ENCODE measurements around the gene TAF5L. TPM values are rescaled to one million over a fixed set of nuclear protein-coding genes. Genes with fewer than 3 reads are reported as not detected.

TAF5L gene
- total and polyA plus RNA-seq, 4 experiments from 2014 or later: 4.3 to 21.3 (median 13.9) TPM

GRCh38 chr1:229613938-229614337 lies 12.0 kb downstream of the TAF5L start:
- Mint-ChIP-seq H3K27ac (no peak overlapping the region), H3K36me3 (peaks cover 48 to 54% of the 10 kb centered on the region in 2 donors), H3K27me3 (no peaks in the 10 kb centered on the region), H3K9me3 (no peaks in the 10 kb centered on the region), H3K4me3 (no peak overlapping the region), H3K4me1 (peaks cover 11 to 25% (median 15%) of the 10 kb centered on the region in 4 donors)
- Histone ChIP-seq H3K9me3 (ENCODE audit: control insufficient read depth in 1 of 2, low read length in 2 of 2) (no peaks in the 10 kb centered on the region), H3K4me3 (ENCODE audit: low read length in 2 of 2) (no peak overlapping the region), H3K4me1 (ENCODE audit: insufficient read depth, low read length) (no peaks in the 10 kb centered on the region), H3K27me3 (ENCODE audit: insufficient read depth, low read length) (no peaks in the 10 kb centered on the region), H3K27ac (ENCODE audit: low read depth, low read length) (no peak overlapping the region), H3K36me3 (ENCODE audit: insufficient read depth, low read length) (peaks cover 40% of the 10 kb centered on the region)
- CTCF ChIA-PET (ENCODE audit: partially characterized antibody): no interaction called here
- POLR2A ChIA-PET (ENCODE audit: partially characterized antibody): no interaction called here
- no peak for DNase-seq
- intact Hi-C loops (cut with micrococcal nuclease): no loop called here

DNA sequence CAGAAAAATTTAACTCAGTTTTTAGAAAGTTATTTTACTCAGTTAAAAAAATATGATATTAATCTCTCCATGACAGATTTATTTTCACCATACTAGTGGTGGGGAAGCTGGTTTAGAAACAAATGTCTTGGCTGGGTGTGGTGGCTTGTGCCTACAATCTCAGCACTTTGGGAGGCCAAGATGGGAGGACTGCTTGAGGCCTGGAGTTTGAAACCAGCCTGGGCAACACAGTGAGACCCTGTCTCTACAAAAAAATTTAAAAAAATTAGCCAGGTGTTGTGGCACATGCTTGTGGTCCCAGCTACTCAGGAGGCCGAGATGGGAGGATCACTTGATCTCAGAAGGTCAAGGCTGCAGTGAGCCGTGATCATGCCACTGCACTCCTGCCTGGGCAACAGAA lies 17.3 kb downstream of the TAF5L start:
- Mint-ChIP-seq H3K27ac (peak overlapping the region in 1 of 7 donors; percentile 27), H3K36me3 (peaks cover 70 to 90% of the 10 kb centered on the region in 2 donors)
- CTCF ChIA-PET (ENCODE audit: partially characterized antibody): no interaction called here

GRCh38 chr1:229607370-229607769 lies 18.6 kb downstream of the TAF5L start:
- POLR2A ChIA-PET (ENCODE audit: partially characterized antibody): no interaction called here

More for the DNA sequence above, 17.3 kb downstream of the TAF5L start:
- Mint-ChIP-seq H3K9me3 (peaks cover 0 to 2% (median 0%) of the 10 kb centered on the region in 8 donors), H3K4me3 (no peak overlapping the region), H3K4me1 (peaks cover 0 to 2% (median under 1%) of the 10 kb centered on the region in 4 donors), H3K27me3 (no peaks in the 10 kb centered on the region)
- no peak for DNase-seq
- intact Hi-C loops (cut with micrococcal nuclease): no loop called here
- Histone ChIP-seq H3K36me3 (ENCODE audit: insufficient read depth, low read length) (peaks cover 56% of the 10 kb centered on the region), H3K27ac (ENCODE audit: low read depth, low read length) (no peak overlapping the region), H3K4me3 (ENCODE audit: low read length in 2 of 2) (no peak overlapping the region), H3K4me1 (ENCODE audit: insufficient read depth, low read length) (no peaks in the 10 kb centered on the region), H3K9me3 (ENCODE audit: control insufficient read depth in 1 of 2, low read length in 2 of 2) (no peaks in the 10 kb centered on the region), H3K27me3 (ENCODE audit: insufficient read depth, low read length) (no peaks in the 10 kb centered on the region)
- POLR2A ChIA-PET (ENCODE audit: partially characterized antibody): no interaction called here

GRCh38 chr1:229603371-229604005 lies 22.4 kb downstream of the TAF5L start:
- H3K4me1 ChIP-seq (ENCODE audit: insufficient read depth, low read length): no peaks in the 10 kb centered on the region
- Mint-ChIP-seq H3K9me3 (peaks cover 0 to 2% (median 0%) of the 10 kb centered on the region in 8 donors), H3K4me1 (peaks cover 0 to 9% (median 5%) of the 10 kb centered on the region in 4 donors), H3K27ac (no peak overlapping the region), H3K27me3 (no peaks in the 10 kb centered on the region), H3K36me3 (peaks cover 42 to 80% of the 10 kb centered on the region in 2 donors), H3K4me3 (no peak overlapping the region)
- H3K36me3 ChIP-seq (ENCODE audit: insufficient read depth, low read length): peaks cover 36% of the 10 kb centered on the region
- intact Hi-C loops (cut with micrococcal nuclease): no loop called here
- CTCF ChIA-PET (ENCODE audit: partially characterized antibody): no interaction called here
- no peaks in the 10 kb centered on the region for H3K9me3 ChIP-seq (ENCODE audit: control insufficient read depth in 1 of 2, low read length in 2 of 2)
- POLR2A ChIA-PET (ENCODE audit: partially characterized antibody): no interaction called here
- DNase-seq: no peak
- H3K4me3 ChIP-seq (ENCODE audit: low read length in 2 of 2): no peak overlapping the region
- no peak overlapping the region for H3K27ac ChIP-seq (ENCODE audit: low read depth, low read length)
- no peaks in the 10 kb centered on the region for H3K27me3 ChIP-seq (ENCODE audit: insufficient read depth, low read length)

More at GRCh38 chr1:229607370-229607769, 18.6 kb downstream of the TAF5L start:
- Mint-ChIP-seq H3K4me1 (peaks cover 0 to 4% (median 0%) of the 10 kb centered on the region in 4 donors), H3K4me3 (no peak overlapping the region), H3K36me3 (peaks cover 63 to 90% of the 10 kb centered on the region in 2 donors), H3K9me3 (peaks cover 0 to 2% (median 0%) of the 10 kb centered on the region in 8 donors), H3K27ac (peak overlapping the region in 2 of 7 donors; percentile 43 to 63), H3K27me3 (no peaks in the 10 kb centered on the region)
- DNase-seq: no peak
- H3K4me3 ChIP-seq (ENCODE audit: low read length in 2 of 2): no peak overlapping the region
- no peak overlapping the region for H3K27ac ChIP-seq (ENCODE audit: low read depth, low read length)
- H3K4me1 ChIP-seq (ENCODE audit: insufficient read depth, low read length): no peaks in the 10 kb centered on the region
- CTCF ChIA-PET (ENCODE audit: partially characterized antibody): no interaction called here
- intact Hi-C loops (cut with micrococcal nuclease): no loop called here
- no peaks in the 10 kb centered on the region for H3K27me3 ChIP-seq (ENCODE audit: insufficient read depth, low read length)
- no peaks in the 10 kb centered on the region for H3K9me3 ChIP-seq (ENCODE audit: control insufficient read depth in 1 of 2, low read length in 2 of 2)
- H3K36me3 ChIP-seq (ENCODE audit: insufficient read depth, low read length): peaks cover 56% of the 10 kb centered on the region

- no peak for DNase-seq
- no peaks in the 10 kb centered on the region for H3K4me1 ChIP-seq (ENCODE audit: insufficient read depth, low read length)
- intact Hi-C loops (cut with micrococcal nuclease): no loop called here
- Mint-ChIP-seq H3K27ac (peak overlapping the region in 1 of 7 donors; percentile 77), H3K27me3 (no peaks in the 10 kb centered on the region), H3K9me3 (peaks cover 0 to 2% (median 0%) of the 10 kb centered on the region in 8 donors), H3K4me3 (no peak overlapping the region), H3K36me3 (peaks cover 37 to 65% of the 10 kb centered on the region in 2 donors), H3K4me1 (peaks cover 0 to 9% (median 5%) of the 10 kb centered on the region in 4 donors)
- H3K27ac ChIP-seq (ENCODE audit: low read depth, low read length): no peak overlapping the region
- H3K36me3 ChIP-seq (ENCODE audit: insufficient read depth, low read length): peaks cover 26% of the 10 kb centered on the region
- H3K4me3 ChIP-seq (ENCODE audit: low read length in 2 of 2): no peak overlapping the region
- no peaks in the 10 kb centered on the region for H3K27me3 ChIP-seq (ENCODE audit: insufficient read depth, low read length)
- H3K9me3 ChIP-seq (ENCODE audit: control insufficient read depth in 1 of 2, low read length in 2 of 2): no peaks in the 10 kb centered on the region
- CTCF ChIA-PET (ENCODE audit: partially characterized antibody): no interaction called here
- POLR2A ChIA-PET (ENCODE audit: partially characterized antibody): no interaction called here
Measured at GRCh38 chr1:229600229-229600628, 25.7 kb downstream of the TAF5L start.

- Mint-ChIP-seq H3K9me3 (peaks cover 0 to under 1% (median 0%) of the 10 kb centered on the region in 8 donors), H3K4me3 (no peak overlapping the region), H3K27me3 (no peaks in the 10 kb centered on the region), H3K36me3 (peaks cover 42 to 69% of the 10 kb centered on the region in 2 donors), H3K27ac (peak overlapping the region in 1 of 7 donors; percentile 23), H3K4me1 (peaks cover 0 to 9% (median 5%) of the 10 kb centered on the region in 4 donors)
- POLR2A ChIA-PET (ENCODE audit: partially characterized antibody): no interaction called here
- H3K9me3 ChIP-seq (ENCODE audit: control insufficient read depth in 1 of 2, low read length in 2 of 2): no peaks in the 10 kb centered on the region
- CTCF ChIA-PET (ENCODE audit: partially characterized antibody): interaction anchor here (1.0 kb wide), 1 partner anchor 17 kb away, joined by 3 read pairs; no protein-coding TSS in a partner anchor
- no peak overlapping the region for H3K4me3 ChIP-seq (ENCODE audit: low read length in 2 of 2)
- no peaks in the 10 kb centered on the region for H3K4me1 ChIP-seq (ENCODE audit: insufficient read depth, low read length)
- no peak for DNase-seq
- no peaks in the 10 kb centered on the region for H3K27me3 ChIP-seq (ENCODE audit: insufficient read depth, low read length)
- intact Hi-C loops (cut with micrococcal nuclease): no loop called here
- H3K27ac ChIP-seq (ENCODE audit: low read depth, low read length): no peak overlapping the region
- peaks cover 34% of the 10 kb centered on the region for H3K36me3 ChIP-seq (ENCODE audit: insufficient read depth, low read length)
Measured at GRCh38 chr1:229599218-229599954, 26.5 kb downstream of the TAF5L start.

GRCh38 chr1:229597877-229598276 lies 28.0 kb downstream of the TAF5L start:
- Histone ChIP-seq H3K4me1 (ENCODE audit: insufficient read depth, low read length) (no peaks in the 10 kb centered on the region), H3K27ac (ENCODE audit: low read depth, low read length) (no peak overlapping the region), H3K4me3 (ENCODE audit: low read length in 2 of 2) (no peak overlapping the region), H3K36me3 (ENCODE audit: insufficient read depth, low read length) (peaks cover 31% of the 10 kb centered on the region), H3K9me3 (ENCODE audit: control insufficient read depth in 1 of 2, low read length in 2 of 2) (no peaks in the 10 kb centered on the region), H3K27me3 (ENCODE audit: insufficient read depth, low read length) (no peaks in the 10 kb centered on the region)
- POLR2A ChIA-PET (ENCODE audit: partially characterized antibody): no interaction called here
- H3K4me3 Mint-ChIP-seq: no peak overlapping the region
- no peaks in the 10 kb centered on the region for H3K9me3 Mint-ChIP-seq
- H3K36me3 Mint-ChIP-seq: peaks cover 57 to 73% of the 10 kb centered on the region in 2 donors
- intact Hi-C loops (cut with micrococcal nuclease): no loop called here
- H3K27me3 Mint-ChIP-seq: no peaks in the 10 kb centered on the region
- no peak for DNase-seq
- CTCF ChIA-PET (ENCODE audit: partially characterized antibody): interaction anchor here (0.7 kb wide), 1 partner anchor 311 kb away, joined by 3 read pairs; no protein-coding TSS in a partner anchor
- H3K27ac Mint-ChIP-seq: peak overlapping the region in 1 of 7 donors; percentile 23
- H3K4me1 Mint-ChIP-seq: peaks cover 0 to 9% (median 5%) of the 10 kb centered on the region in 4 donors
